Esophagus squamous epithelium (tissue), 5 donors: ENCODE measurements around the gene KLHL36. TPM values are rescaled to one million over a fixed set of nuclear protein-coding genes. Genes with fewer than 3 reads are reported as not detected.

Source experiments
- DNase-seq: peaks from one replicate; lab custom pipeline; 2025; lab: John Stamatoyannopoulos, UW
- H3K27ac ChIP-seq, 4 donors: fragments of 200-600 bp; sonication (generic); one replicate each; pipeline ENCODE4 v1.5.1; 2016 to 2019; ENCODE audit warnings: mild to moderate bottlenecking in 1 of 4
- H3K27me3 ChIP-seq, 4 donors: fragments of 200-600 bp; sonication (generic); 1 replicate in 3 of 4; 2 replicates in 1 of 4; pipeline versions ENCODE4 v1.5.1 to v1.6.0; 2017 to 2021; ENCODE audit warnings: antibody characterized with exemption in 1 of 4
- H3K36me3 ChIP-seq, 3 donors: fragments of 200-600 bp; sonication (generic); one replicate each; pipeline ENCODE4 v1.5.1; 2016 to 2019
- H3K4me1 ChIP-seq, 3 donors: fragments of 200-600 bp; sonication (generic); one replicate each; pipeline ENCODE4 v1.5.1; 2017 to 2019
- H3K4me3 ChIP-seq, 4 donors: fragments of 200-600 bp; sonication (generic); 1 replicate in 3 of 4; 2 replicates in 1 of 4; pipeline ENCODE4 v1.5.1; 2016 to 2019; ENCODE audit warnings: mild to moderate bottlenecking in 2 of 4, moderate library complexity in 1 of 4
- H3K9me3 ChIP-seq, 3 donors: fragments of 200-600 bp; sonication (generic); one replicate each; pipeline ENCODE4 v1.5.1; 2016 to 2019
- POLR2A ChIP-seq, 4 donors: fragments of 450-650 bp; IDR thresholded peaks; one replicate each; pipeline ENCODE4 v1.6.1; 2017; ENCODE audit warnings: antibody characterized with exemption in 4 of 4, mild to moderate bottlenecking in 4 of 4, moderate library complexity in 3 of 4
- WGBS, 2 donors: methylation state at CpG; one replicate each; pipeline ENCODE4 v1.1.5; 2018; 5-methylcytosine and 5-hydroxymethylcytosine counted together
- intact Hi-C: fragments of 100-400 bp; cut with DNase I; formaldehyde crosslinking; loops from one replicate; pipeline ENCODE4 v1.15.0; 2022
- total RNA-seq, 4 donors: library from RNA; depleted of rRNA; stranded (reverse); fragments of >200 nt; gene quantifications; one replicate each; pipeline ENCODE4 v1.1.0, GENCODE V29; 2016
- TF ChIP-seq, protein P1 (sequence below), 6 experiments: fragments of 450-650 bp in 4 of 6; fragments of 200-600 bp in 2 of 6; sonication (generic) in 2 of 6; IDR thresholded peaks; one replicate each; pipeline ENCODE4 v1.5.1; 2016 to 2019; ENCODE audit warnings: antibody characterized with exemption in 6 of 6, mild to moderate bottlenecking in 4 of 6, moderate library complexity in 4 of 6
- donor health status: DM: yes; HTN: yes; CAD: no.

The KLHL36 gene
- total RNA-seq, 4 donors from 2014 or later, result 28.7 to 58.6 (median 40.1) TPM

DNA sequence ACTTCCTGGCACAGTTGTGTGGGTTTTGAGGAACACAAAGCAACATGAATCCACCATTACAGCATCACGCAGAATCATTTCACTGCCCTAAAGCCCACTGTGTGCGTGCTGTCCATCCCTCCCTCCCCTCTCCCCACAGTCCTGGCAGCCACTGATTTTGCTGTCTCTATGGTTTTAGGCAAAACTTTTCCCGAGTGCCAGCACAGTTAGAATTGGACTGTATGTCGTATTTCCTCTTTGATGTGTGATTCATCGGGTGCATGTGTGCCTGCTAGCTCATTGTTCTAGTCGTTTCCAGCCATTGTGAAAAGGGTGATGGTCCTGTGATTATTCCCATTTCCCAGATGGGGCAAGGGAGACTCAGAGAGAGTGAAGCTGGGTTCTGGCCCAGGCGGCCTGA lies 12.7 kb downstream of the KLHL36 start:
- Histone ChIP-seq H3K27me3 (no peaks in the 10 kb centered on the region), H3K27ac (no peak overlapping the region), H3K4me1 (no peaks in the 10 kb centered on the region), H3K36me3 (peaks cover 47 to 100% (median 72%) of the 10 kb centered on the region in 3 donors), H3K4me3 (no peak overlapping the region), H3K9me3 (no peaks in the 10 kb centered on the region)
- TF ChIP-seq POLR2A (IDR thresholded peaks at IDR 0.05), result no peak
- TF ChIP-seq, protein P1, sequence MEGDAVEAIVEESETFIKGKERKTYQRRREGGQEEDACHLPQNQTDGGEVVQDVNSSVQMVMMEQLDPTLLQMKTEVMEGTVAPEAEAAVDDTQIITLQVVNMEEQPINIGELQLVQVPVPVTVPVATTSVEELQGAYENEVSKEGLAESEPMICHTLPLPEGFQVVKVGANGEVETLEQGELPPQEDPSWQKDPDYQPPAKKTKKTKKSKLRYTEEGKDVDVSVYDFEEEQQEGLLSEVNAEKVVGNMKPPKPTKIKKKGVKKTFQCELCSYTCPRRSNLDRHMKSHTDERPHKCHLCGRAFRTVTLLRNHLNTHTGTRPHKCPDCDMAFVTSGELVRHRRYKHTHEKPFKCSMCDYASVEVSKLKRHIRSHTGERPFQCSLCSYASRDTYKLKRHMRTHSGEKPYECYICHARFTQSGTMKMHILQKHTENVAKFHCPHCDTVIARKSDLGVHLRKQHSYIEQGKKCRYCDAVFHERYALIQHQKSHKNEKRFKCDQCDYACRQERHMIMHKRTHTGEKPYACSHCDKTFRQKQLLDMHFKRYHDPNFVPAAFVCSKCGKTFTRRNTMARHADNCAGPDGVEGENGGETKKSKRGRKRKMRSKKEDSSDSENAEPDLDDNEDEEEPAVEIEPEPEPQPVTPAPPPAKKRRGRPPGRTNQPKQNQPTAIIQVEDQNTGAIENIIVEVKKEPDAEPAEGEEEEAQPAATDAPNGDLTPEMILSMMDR (IDR thresholded peaks at IDR 0.05), result no peak
- no peak for DNase-seq
- 41 to 53% methylated on average over 6 to 7 of the region's 7 CpGs for WGBS, 2 donors
- intact Hi-C loops, result no loop called here

DNA sequence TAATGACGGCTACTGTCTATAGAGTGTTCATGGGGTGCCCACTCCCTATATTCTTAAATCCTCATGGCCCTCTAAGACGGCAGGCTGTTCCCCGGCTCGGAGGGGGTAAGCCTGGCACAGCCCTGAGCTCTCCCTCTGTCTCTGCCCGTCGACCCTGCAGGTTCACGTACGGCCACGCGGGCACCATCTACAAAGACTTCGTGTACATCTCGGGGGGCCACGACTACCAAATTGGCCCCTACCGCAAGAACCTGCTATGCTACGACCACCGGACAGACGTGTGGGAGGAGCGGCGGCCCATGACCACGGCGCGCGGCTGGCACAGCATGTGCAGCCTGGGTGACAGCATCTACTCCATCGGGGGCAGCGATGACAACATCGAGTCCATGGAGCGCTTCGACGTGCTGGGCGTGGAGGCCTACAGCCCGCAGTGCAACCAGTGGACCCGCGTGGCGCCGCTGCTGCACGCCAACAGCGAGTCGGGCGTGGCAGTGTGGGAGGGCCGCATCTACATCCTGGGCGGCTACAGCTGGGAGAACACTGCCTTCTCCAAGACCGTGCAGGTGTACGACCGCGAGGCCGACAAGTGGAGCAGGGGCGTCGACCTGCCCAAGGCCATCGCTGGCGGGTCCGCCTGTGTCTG lies 13.2 kb downstream of the KLHL36 start:
- Histone ChIP-seq H3K27ac (no peak overlapping the region), H3K27me3 (no peaks in the 10 kb centered on the region), H3K36me3 (peaks cover 47 to 100% (median 72%) of the 10 kb centered on the region in 3 donors), H3K4me1 (no peaks in the 10 kb centered on the region), H3K9me3 (no peaks in the 10 kb centered on the region), H3K4me3 (no peak overlapping the region)
- TF ChIP-seq, protein P1 (IDR thresholded peaks at IDR 0.05), result no peak
- TF ChIP-seq POLR2A (IDR thresholded peaks at IDR 0.05), result no peak
- 91 to 95% methylated on average over 21 to 23 of the region's 51 CpGs for WGBS, 2 donors
- no peak for DNase-seq
- intact Hi-C loops, result no loop called here

DNA sequence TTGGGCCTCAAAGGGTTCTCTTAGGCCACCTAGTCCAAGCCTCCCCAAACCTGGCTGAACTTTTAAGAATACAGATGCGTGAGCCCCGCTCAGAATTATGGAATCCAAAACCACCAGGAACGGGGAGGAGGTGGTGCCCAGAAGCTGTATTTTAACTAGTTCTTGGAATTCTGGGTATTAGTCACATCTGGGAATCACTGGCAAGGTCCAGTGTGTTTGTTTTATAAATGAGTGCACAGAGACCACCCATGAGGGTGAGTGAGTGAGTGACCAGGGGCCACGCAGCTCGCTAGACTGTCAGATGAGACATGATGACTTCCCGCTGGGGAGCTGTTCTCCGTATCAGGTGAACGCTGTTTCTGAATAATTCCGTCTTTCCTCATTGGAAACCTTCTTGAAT lies 14.2 kb downstream of the KLHL36 start:
- Histone ChIP-seq H3K9me3 (no peaks in the 10 kb centered on the region), H3K36me3 (peaks cover 39 to 98% (median 64%) of the 10 kb centered on the region in 3 donors), H3K4me1 (no peaks in the 10 kb centered on the region), H3K27ac (no peak overlapping the region), H3K27me3 (no peaks in the 10 kb centered on the region), H3K4me3 (no peak overlapping the region)
- intact Hi-C loops, result no loop called here
- 87 to 89% methylated on average over 7 to 8 of the region's 9 CpGs for WGBS, 2 donors
- TF ChIP-seq, protein P1 (IDR thresholded peaks at IDR 0.05), result no peak
- no peak for TF ChIP-seq POLR2A (IDR thresholded peaks at IDR 0.05)
- DNase-seq, result no peak

DNA sequence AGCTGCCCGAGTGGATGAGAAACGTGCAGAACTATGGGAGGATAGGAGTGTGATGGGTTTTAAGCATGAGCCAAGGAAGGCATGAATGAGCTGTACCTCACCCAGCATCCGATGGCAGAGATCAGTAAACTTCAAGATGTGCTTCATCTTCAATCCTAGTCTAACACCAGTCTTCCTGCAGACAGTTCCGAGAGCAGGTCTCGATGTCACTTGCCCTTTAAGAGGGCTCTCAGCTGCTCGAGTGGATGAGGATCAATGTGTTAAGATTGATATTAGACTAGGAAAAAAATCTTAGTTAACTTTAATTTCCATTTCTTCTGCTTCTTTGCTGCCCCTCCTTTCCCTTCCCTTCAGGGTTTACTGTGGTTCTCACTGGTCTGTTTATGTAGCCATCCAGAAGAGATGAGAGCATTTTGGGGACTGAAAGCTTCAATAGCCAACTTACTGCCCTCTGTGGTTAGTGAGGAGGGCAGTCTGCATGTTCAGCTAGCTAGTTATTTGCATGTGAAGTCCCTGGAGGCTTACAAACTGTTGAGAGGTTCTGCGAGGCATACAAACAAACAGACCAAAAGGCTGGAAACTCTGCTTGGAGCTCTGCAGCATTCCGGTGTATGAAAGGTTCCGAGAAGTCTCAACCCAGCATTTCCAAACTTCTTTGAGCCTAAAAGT lies 15.3 kb downstream of the KLHL36 start:
- no peaks in the 10 kb centered on the region for H3K4me1 ChIP-seq
- no peak for TF ChIP-seq POLR2A (IDR thresholded peaks at IDR 0.05)
- TF ChIP-seq, protein P1 (IDR thresholded peaks at IDR 0.05), result no peak
- H3K27me3 ChIP-seq, result no peaks in the 10 kb centered on the region
- intact Hi-C loops, result no loop called here
- no peak overlapping the region for H3K4me3 ChIP-seq
- peaks cover 30 to 98% (median 54%) of the 10 kb centered on the region in 3 donors for H3K36me3 ChIP-seq
- DNase-seq, result no peak
- WGBS, 2 donors, result 75 to 78% methylated on average over 7 to 8 of the region's 9 CpGs
- no peaks in the 10 kb centered on the region for H3K9me3 ChIP-seq
- no peak overlapping the region for H3K27ac ChIP-seq

DNA sequence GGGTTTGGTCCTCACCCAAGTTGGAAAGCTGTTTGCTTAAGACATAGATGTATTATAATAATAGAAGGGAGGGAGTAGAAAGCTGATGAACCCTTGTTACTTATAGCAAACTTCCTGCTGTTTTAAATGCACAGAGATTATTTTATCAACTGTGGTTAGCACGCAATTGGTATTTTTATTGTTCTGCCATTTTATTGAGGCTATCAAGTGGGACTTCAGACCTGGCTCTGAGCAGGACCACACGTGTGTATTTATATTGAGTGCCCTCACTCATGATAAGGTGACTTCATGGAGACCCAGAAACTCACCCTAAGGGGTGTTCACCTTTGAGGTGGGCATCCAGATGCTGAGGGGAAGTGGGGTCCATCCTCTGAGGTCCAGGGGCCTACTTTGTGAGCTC lies 17.0 kb downstream of the KLHL36 start:
- Histone ChIP-seq H3K27me3 (no peaks in the 10 kb centered on the region), H3K36me3 (peaks cover 20 to 83% (median 41%) of the 10 kb centered on the region in 3 donors), H3K9me3 (no peaks in the 10 kb centered on the region), H3K4me1 (no peaks in the 10 kb centered on the region), H3K4me3 (no peak overlapping the region), H3K27ac (no peak overlapping the region)
- WGBS, 2 donors, result 91 to 92% methylated on average over 2 of the region's 2 CpGs
- no peak for DNase-seq
- TF ChIP-seq POLR2A (IDR thresholded peaks at IDR 0.05), result no peak
- TF ChIP-seq, protein P1 (IDR thresholded peaks at IDR 0.05), result no peak
- intact Hi-C loops, result no loop called here
